GM19035 (cell line): Measurements from ENCODE around the gene AURKAIP1.

Experiments
- ATAC-seq: cut with Tn5 transposase; IDR thresholded peaks from one replicate; pipeline ENCODE4 v1.9.1; 2021; ENCODE audit not compliant: unreplicated experiment

AURKAIP1 gene

DNA sequence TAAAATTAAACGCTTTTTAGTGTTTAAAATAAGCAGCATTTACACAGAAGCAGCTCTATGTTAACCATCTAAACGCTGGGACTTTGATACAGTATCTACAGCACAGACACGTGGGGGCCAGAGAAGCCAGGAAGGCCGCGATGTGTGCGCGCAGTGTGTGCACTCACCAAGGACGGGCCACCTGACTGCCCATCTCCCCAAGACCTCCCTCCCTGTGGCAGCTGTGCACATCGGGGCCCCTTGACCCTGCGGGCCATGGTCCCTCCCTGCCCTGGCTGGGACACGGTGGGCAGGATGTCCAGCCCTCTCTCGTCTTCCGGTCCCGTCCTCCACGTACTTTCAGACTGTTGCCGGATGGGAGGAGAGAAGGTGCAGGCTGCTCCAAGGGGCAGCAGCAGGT lies 39.7 kb downstream of the AURKAIP1 start:
- ATAC-seq = no peak

DNA sequence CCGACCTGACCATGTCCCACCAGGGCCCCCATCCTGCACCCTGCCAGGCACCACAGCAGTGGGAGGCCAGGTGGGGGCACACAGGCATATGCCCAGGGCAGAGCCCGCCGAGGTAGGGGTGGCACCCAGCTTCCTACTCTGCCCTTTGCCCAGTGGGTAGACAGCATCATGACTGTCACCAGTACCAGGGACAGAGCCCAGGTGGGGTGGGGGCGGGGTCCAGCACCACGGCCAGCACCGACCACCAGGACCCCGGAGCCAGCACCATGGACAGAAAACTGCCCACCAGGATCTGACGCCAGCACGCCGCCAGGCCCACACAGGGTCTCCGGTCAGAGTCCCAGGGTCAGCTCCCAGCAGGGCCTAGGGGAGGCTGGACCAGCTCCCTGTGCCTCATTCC lies 40.2 kb downstream of the AURKAIP1 start:
- ATAC-seq = no peak

DNA sequence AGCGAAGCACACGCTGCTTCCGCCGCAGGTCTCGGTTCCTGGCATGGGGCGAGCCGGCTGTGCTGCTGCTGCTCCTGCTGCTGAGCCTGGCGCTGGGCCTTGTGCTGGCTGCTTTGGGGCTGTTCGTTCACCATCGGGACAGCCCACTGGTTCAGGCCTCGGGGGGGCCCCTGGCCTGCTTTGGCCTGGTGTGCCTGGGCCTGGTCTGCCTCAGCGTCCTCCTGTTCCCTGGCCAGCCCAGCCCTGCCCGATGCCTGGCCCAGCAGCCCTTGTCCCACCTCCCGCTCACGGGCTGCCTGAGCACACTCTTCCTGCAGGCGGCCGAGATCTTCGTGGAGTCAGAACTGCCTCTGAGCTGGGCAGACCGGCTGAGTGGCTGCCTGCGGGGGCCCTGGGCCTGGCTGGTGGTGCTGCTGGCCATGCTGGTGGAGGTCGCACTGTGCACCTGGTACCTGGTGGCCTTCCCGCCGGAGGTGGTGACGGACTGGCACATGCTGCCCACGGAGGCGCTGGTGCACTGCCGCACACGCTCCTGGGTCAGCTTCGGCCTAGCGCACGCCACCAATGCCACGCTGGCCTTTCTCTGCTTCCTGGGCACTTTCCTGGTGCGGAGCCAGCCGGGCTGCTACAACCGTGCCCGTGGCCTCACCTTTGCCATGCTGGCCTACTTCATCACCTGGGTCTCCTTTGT lies 41.3 kb downstream of the AURKAIP1 start:
- no peak for ATAC-seq

DNA sequence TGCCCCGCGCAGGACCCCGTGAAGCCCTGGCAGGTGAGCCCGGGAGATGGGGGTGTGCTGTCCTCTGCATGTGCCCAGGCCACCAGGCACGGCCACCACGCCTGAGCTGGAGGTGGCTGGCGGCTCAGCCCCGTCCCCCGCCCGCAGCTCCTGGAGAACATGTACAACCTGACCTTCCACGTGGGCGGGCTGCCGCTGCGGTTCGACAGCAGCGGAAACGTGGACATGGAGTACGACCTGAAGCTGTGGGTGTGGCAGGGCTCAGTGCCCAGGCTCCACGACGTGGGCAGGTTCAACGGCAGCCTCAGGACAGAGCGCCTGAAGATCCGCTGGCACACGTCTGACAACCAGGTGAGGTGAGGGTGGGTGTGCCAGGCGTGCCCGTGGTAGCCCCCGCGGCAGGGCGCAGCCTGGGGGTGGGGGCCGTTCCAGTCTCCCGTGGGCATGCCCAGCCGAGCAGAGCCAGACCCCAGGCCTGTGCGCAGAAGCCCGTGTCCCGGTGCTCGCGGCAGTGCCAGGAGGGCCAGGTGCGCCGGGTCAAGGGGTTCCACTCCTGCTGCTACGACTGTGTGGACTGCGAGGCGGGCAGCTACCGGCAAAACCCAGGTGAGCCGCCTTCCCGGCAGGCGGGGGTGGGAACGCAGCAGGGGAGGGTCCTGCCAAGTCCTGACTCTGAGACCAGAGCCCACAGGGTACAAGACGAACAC lies 42.1 kb downstream of the AURKAIP1 start:
- ATAC-seq = no peak

DNA sequence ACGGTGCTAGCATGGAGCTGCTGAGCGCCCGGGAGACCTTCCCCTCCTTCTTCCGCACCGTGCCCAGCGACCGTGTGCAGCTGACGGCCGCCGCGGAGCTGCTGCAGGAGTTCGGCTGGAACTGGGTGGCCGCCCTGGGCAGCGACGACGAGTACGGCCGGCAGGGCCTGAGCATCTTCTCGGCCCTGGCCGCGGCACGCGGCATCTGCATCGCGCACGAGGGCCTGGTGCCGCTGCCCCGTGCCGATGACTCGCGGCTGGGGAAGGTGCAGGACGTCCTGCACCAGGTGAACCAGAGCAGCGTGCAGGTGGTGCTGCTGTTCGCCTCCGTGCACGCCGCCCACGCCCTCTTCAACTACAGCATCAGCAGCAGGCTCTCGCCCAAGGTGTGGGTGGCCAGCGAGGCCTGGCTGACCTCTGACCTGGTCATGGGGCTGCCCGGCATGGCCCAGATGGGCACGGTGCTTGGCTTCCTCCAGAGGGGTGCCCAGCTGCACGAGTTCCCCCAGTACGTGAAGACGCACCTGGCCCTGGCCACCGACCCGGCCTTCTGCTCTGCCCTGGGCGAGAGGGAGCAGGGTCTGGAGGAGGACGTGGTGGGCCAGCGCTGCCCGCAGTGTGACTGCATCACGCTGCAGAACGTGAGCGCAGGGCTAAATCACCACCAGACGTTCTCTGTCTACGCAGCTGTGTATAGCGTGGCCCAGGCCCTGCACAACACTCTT lies 42.8 kb downstream of the AURKAIP1 start:
- ATAC-seq = no peak

DNA sequence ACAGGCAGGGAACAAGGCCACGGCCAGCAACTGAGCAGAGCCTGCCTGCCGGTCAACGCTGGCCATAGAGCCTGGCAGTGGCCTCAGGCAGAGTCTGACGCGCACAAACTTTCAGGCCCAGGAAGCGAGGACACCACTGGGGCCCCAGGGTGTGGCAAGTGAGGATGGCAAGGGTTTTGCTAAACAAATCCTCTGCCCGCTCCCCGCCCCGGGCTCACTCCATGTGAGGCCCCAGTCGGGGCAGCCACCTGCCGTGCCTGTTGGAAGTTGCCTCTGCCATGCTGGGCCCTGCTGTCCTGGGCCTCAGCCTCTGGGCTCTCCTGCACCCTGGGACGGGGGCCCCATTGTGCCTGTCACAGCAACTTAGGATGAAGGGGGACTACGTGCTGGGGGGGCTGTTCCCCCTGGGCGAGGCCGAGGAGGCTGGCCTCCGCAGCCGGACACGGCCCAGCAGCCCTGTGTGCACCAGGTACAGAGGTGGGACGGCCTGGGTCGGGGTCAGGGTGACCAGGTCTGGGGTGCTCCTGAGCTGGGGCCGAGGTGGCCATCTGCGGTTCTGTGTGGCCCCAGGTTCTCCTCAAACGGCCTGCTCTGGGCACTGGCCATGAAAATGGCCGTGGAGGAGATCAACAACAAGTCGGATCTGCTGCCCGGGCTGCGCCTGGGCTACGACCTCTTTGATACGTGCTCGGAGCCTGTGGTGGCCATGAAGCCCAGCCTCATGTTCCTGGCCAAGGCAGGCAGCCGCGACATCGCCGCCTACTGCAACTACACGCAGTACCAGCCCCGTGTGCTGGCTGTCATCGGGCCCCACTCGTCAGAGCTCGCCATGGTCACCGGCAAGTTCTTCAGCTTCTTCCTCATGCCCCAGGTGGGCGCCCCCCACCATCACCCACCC lies 43.7 kb downstream of the AURKAIP1 start, which contains the start of gene TAS1R3:
TSS of gene TAS1R3 (plus strand) at position 213 of the 898 bp plus-strand sequence. CDS start at position 279, 66 bp downstream.
- ATAC-seq = no peak

DNA sequence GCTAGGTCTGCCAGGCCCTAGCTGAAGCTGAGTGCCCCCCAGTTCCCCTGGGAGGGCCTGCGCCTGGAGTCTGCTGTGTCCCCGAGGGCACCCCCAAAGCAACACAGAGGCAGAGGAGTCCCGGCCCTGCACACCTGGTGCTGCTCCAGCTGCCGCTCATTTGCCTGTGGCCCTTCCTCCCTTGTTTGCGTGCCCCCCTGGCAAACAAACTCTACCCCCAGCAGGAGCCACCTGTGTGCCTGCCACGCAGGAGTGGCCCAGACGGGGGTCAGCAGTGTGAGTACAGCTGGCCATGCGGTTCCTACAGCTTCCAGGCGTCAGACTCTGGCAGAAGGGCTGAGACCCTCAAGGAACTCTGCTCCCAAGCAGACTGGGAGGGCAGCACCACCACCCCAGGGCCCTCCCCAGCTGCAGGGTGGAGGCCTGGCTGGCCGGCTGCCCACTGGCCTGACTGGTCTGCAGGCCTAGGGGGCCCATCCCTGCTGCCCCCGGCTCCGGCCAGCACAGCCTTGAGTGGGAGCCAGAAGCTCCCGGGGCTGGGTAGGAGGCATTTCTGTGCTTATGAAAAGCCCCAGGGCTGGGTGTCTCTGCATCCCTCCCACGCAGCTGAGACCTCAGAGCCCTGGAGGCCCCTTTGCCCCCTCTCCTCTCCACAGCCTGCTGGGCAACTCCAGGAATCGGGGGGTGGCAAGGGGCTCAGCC lies 44.5 kb downstream of the AURKAIP1 start:
- no peak for ATAC-seq

DNA sequence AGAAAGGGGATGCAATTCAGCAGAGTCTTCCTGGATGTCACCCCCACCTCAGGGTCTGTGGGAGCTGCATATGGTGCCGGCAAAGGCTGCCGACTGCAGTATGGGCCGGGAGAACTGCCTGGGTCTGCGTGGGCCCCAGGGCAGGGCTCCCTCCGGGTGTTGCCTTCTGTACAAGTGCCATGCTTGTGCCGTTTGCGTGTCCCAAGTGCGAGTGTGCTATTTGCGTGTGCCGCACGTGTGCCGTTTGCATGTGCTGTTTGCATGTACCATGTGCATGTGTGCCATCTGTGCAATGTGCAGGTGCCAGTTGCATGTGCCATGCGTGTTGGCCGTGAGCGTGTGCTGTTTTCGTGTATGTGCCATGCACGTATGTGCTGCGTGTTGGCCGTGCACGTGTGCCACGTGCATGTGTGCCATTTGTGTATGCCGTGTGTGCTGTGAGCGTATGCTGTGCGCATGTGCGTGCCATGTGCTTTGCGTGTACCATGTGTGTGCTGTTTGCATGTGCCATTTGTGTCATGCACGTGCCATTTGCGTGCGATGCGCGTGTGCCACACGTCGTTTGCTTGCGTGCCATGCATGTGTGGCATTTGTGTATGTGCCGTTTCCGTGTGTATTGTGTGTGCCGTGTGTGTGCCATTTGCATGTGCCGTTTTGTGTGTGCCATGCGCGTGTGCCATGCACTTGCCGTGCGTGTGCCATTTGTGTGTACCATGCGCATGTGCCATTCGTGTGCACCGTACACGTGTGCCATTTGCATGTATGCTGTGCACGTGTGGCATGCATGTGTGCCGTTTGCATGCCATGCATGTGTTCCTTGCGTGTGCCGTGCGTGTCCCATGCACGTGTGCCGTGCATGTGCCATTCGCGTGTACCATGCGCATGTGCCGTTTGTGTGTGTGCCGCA lies 45.5 kb downstream of the AURKAIP1 start:
- no peak for ATAC-seq

DNA sequence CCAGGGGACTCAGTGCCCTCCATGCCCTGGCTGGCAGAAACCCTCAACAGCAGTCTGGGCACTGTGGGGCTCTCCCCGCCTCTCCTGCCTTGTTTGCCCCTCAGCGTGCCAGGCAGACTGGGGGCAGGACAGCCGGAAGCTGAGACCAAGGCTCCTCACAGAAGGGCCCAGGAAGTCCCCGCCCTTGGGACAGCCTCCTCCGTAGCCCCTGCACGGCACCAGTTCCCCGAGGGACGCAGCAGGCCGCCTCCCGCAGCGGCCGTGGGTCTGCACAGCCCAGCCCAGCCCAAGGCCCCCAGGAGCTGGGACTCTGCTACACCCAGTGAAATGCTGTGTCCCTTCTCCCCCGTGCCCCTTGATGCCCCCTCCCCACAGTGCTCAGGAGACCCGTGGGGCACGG lies 46.8 kb downstream of the AURKAIP1 start:
- ATAC-seq = no peak

DNA sequence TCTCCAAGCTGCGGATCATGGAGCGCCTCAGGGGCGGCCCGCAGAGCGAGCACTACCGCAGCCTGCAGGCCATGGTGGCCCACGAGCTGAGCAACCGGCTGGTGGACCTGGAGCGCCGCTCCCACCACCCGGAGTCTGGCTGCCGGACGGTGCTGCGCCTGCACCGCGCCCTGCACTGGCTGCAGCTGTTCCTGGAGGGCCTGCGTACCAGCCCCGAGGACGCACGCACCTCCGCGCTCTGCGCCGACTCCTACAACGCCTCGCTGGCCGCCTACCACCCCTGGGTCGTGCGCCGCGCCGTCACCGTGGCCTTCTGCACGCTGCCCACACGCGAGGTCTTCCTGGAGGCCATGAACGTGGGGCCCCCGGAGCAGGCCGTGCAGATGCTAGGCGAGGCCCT lies 47.7 kb downstream of the AURKAIP1 start:
- no peak for ATAC-seq

DNA sequence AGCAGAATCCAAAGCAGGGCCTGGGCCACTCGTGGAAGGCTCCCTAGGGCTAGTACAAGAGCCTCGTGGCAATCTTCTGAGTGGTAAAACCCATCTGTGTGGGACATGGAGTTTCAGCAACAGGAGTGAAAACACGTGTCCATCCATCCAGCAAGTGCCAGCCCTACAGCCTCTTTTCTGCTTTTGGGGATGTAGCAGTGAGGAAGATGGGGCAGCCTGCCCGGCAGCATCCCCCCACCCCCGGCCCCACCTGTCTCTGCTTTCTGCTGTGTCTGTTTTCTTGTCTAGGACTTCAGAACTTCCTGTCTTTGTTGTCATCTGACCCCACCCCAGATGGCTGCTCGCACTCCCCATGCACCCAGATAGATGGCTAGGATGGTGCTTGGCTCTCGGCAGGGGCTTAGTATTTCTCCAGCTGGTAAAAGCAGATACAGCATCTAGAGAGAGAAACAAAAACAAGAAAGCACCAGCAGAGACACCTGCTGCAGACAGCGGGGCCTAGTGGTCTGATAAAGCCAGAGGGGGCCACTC lies 48.9 kb downstream of the AURKAIP1 start:
- no peak for ATAC-seq

DNA sequence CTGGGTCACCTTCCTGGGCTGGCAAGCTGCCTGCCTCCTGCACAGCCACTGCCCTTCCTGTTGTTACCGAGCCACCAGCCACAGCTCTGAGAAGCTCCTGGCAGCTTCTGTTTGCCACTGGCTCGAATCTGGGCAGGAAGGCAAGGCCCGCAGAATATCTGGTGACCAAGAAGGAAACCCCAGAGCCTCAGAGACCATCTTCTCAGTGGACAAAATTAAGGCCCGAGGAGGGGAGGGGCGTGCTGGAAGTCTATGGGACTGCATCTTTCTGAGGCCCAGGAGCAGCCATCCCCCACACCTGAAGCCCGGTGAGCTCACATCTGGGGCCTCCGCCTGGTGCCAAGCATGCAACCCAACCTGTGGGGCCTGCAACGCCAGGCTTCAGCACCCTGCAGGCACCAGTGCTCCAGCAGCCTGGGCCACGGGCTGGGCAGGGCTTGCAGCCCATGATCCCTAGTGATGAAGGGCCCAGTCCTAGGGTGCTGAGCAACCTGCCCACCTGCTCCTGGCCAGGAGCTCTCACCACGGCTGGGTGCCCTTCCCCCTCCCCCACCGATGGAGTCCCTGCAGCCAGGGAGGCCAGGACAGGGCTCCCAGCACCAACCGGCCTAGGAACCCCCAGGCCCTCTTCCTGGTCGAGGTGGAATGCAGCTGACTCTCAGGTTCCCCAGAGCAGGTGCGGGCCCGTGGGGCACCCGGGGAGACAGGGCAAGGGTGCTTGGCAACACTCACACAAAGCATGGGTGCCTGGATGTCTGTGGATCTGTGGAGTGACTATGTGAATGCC lies 49.5 kb downstream of the AURKAIP1 start:
- no peak for ATAC-seq

DNA sequence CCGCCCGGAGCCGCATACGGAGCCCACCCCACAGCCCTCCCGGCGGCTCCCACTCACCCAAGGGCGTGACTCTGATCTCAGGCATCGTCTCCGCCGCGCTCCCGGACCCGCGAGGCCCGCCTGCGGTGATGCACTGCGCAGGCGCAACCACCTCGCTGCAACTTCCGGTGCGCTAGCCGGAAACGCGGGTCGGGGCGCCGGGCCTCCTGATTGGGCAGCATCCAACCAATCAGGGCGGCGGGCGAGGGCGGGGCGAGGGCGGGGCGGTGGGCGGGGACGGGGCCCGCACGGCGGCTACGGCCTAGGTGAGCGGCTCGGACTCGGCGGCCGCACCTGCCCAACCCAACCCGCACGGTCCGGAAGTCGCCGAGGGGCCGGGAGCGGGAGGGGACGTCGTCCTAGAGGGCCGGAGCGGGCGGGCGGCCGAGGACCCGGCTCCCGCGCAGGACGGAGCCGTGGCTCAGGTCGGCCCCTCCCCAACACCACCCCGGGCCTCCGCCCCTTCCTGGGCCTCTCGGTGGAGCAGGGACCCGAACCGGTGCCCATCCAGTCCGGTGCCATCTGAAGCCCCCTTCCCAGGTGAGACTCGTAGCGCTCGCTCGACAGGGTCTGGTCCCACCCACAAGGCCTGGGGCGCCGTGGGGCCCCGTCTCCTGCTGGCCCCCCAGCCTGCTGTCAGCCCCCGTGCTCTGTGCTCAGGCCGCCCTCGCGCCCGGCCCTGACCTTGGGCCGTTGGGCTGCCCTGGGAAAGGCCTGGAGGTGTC lies 50.3 kb downstream of the AURKAIP1 start, which contains the start of the genes CPTP and INTS11:
TSS of gene CPTP (plus strand) at position 279 of the 764 bp plus-strand sequence. CDS start 2,109 bp downstream, outside the sequence.
TSS of gene INTS11 (minus strand) at position 137 of the 764 bp plus-strand sequence. CDS start at position 85, 52 bp downstream.
- ATAC-seq = peak; percentile 74

DNA sequence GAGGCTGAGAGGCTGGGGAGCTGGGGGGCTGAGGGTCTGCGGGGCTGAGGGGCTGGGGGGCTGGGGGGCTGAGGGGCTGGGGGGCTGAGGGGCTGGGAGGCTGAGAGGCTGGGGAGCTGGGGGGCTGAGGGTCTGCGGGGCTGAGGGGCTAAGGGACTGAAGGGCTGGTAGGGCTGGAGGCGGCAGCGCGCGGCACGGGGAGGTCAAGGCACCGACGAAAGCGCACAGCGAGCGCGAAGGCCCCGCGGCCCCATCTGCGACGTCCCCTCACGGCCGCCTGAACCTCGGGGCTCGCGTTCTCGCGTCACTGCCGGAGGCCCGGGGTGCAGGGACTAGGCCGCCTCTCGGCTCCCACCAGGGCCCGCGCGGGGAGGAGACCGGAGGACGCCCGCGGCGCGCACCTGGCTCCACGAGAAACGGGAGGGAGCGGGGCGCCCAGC lies 50.9 kb downstream of the AURKAIP1 start:
- peak; percentile 27 for ATAC-seq
